Stomach (tissue), 9 donors: ENCODE results near the gene C20orf204. TPM values are rescaled to one million over a fixed set of nuclear protein-coding genes. Genes with fewer than 3 reads are reported as not detected.

Source experiments
- DNase-seq, 2 donors: peaks; one replicate each; pipeline versions ENCODE4 v3.0.0 to v3.0.0-alpha.2; 2013 to 2019
- H3K27ac ChIP-seq, 5 donors: fragments of 200-600 bp in 4 of 5; sonication (generic) in 4 of 5; one replicate each; pipeline ENCODE4 v1.5.1; 2013 to 2019; ENCODE audit warnings: mild to moderate bottlenecking in 1 of 5, moderate library complexity in 1 of 5
- H3K27me3 ChIP-seq, 3 donors: fragments of 200-600 bp; sonication (generic); one replicate each; pipeline ENCODE4 v1.5.1; 2017 to 2019; ENCODE audit warnings: mixed run types in 1 of 3
- H3K36me3 ChIP-seq, 4 donors: fragments of 200-600 bp; sonication (generic); 1 replicate in 3 of 4; 2 replicates in 1 of 4; pipeline ENCODE4 v1.5.1; 2016 to 2019
- H3K4me1 ChIP-seq, 4 donors: fragments of 200-600 bp; sonication (generic); one replicate each; pipeline ENCODE4 v1.5.1; 2016 to 2019
- H3K4me3 ChIP-seq, 4 donors: fragments of 200-600 bp; sonication (generic) in 3 of 4; one replicate each; pipeline ENCODE4 v1.5.1; 2016 to 2019; ENCODE audit warnings: mild to moderate bottlenecking in 1 of 4
- H3K9me3 ChIP-seq, 4 donors: fragments of 200-600 bp; sonication (generic); one replicate each; pipeline ENCODE4 v1.5.1; 2016 to 2019
- EP300 ChIP-seq: sonication (generic); formaldehyde crosslinking; IDR thresholded peaks from one replicate; pipeline ENCODE4 v1.6.1; 2017; ENCODE audit warnings: antibody characterized with exemption
- POLR2A ChIP-seq, 4 donors: fragments of 450-650 bp; IDR thresholded peaks; one replicate each; pipeline ENCODE4 v1.6.1; 2016; ENCODE audit warnings: antibody characterized with exemption in 4 of 4, control low read depth in 2 of 4, mild to moderate bottlenecking in 1 of 4, moderate library complexity in 1 of 4
- POLR2AphosphoS5 ChIP-seq, 3 donors: sonication (generic); formaldehyde crosslinking; IDR thresholded peaks; one replicate each; pipeline ENCODE4 v1.6.1; 2016; ENCODE audit warnings: antibody characterized with exemption in 3 of 3
- WGBS, 5 donors: extraction: QIAGEN DNeasy Blood & Tissue Kit in 3 of 5; methylation state at CpG; one replicate each; pipeline versions ENCODE4 v1.1.5 to v1.1.7; 2013 to 2018; 5-methylcytosine and 5-hydroxymethylcytosine counted together
- intact Hi-C: fragments of 100-400 bp; cut with DNase I; formaldehyde crosslinking; loops from one replicate; pipeline ENCODE4 v1.15.1; 2023; ENCODE audit warnings: low total_unique reads
- polyA plus RNA-seq, 3 donors: library from polyadenylated mRNA; stranded (reverse); fragments of 200-250 nt; gene quantifications; one replicate each; pipeline ENCODE4 v1.2.3, GENCODE V29; 2013
- total RNA-seq, 5 donors: library from RNA; depleted of rRNA; stranded (reverse); fragments of >200 nt; gene quantifications; one replicate each; pipeline versions ENCODE4 v1.1.0 to v1.2.3, GENCODE V29; 2014 to 2016
- TF ChIP-seq, protein P1 (sequence below), 7 experiments: fragments of 450-650 bp in 4 of 7; fragments of 200-600 bp in 3 of 7; sonication (generic) in 3 of 7; IDR thresholded peaks; one replicate each; pipeline ENCODE4 v1.5.1; 2016 to 2019; ENCODE audit warnings: antibody characterized with exemption in 7 of 7, control low read depth in 2 of 7, mild to moderate bottlenecking in 1 of 7
- donor health status: healthy with polysubstance abuse.
- donor health status: Bipolar disorder and iron deficiency.
- donor health status: healthy.

Gene C20orf204
- total and polyA plus RNA-seq, 8 donors: 0.62 to 3.4 (median 1.5) TPM; not detected in 4

DNA sequence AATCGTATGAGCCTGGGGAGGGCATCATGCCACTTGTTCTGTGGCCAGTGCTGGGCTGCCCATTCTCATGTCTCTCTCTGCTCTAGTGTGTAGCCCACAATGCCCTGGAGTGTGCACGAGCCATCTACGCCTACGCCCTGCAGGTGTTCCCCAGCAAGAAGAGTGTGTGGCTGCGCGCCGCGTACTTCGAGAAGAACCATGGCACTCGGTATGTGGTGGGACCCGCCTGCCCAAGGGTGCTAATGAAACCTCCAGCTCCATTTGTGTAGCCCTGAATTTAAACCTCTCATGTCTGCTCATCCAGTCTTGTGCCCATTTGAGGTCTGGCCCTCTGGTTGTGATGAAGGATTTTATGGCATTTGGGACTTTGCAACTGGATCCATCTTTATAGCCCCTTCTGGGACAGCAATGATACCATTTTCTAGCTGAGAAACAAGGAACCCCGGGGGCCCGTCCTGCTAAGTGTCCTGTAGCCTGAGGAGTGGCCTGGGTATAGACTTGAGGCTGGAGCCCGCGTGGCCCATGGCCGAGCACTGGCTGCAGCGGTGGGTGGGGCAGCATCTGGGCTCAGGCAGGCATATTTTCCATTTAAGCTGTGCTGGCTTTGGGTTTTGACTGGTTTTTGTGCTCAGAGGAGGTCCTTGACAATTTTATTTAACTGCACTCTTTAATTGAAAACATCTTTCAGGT is 13.2 kb upstream of the C20orf204 start:
- no peaks in the 10 kb centered on the region for H3K27me3 ChIP-seq
- H3K4me1 ChIP-seq: peaks cover 0 to 5% (median 0%) of the 10 kb centered on the region in 4 donors
- WGBS, 5 donors: 96 to 98% (median 97%) methylated on average over 17 of the region's 17 CpGs
- H3K4me3 ChIP-seq: no peak overlapping the region
- DNase-seq: no peak
- no peak overlapping the region for H3K27ac ChIP-seq
- peaks cover 95 to 100% (median 100%) of the 10 kb centered on the region in 4 donors for H3K36me3 ChIP-seq
- H3K9me3 ChIP-seq: no peaks in the 10 kb centered on the region
- intact Hi-C loops: no loop called here
- TF ChIP-seq, protein P1, sequence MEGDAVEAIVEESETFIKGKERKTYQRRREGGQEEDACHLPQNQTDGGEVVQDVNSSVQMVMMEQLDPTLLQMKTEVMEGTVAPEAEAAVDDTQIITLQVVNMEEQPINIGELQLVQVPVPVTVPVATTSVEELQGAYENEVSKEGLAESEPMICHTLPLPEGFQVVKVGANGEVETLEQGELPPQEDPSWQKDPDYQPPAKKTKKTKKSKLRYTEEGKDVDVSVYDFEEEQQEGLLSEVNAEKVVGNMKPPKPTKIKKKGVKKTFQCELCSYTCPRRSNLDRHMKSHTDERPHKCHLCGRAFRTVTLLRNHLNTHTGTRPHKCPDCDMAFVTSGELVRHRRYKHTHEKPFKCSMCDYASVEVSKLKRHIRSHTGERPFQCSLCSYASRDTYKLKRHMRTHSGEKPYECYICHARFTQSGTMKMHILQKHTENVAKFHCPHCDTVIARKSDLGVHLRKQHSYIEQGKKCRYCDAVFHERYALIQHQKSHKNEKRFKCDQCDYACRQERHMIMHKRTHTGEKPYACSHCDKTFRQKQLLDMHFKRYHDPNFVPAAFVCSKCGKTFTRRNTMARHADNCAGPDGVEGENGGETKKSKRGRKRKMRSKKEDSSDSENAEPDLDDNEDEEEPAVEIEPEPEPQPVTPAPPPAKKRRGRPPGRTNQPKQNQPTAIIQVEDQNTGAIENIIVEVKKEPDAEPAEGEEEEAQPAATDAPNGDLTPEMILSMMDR (IDR thresholded peaks at IDR 0.05): no peak
- TF ChIP-seq POLR2A (IDR thresholded peaks at IDR 0.05): no peak
- no peak for TF ChIP-seq EP300
- no peak for TF ChIP-seq POLR2AphosphoS5 (IDR thresholded peaks at IDR 0.05)

DNA sequence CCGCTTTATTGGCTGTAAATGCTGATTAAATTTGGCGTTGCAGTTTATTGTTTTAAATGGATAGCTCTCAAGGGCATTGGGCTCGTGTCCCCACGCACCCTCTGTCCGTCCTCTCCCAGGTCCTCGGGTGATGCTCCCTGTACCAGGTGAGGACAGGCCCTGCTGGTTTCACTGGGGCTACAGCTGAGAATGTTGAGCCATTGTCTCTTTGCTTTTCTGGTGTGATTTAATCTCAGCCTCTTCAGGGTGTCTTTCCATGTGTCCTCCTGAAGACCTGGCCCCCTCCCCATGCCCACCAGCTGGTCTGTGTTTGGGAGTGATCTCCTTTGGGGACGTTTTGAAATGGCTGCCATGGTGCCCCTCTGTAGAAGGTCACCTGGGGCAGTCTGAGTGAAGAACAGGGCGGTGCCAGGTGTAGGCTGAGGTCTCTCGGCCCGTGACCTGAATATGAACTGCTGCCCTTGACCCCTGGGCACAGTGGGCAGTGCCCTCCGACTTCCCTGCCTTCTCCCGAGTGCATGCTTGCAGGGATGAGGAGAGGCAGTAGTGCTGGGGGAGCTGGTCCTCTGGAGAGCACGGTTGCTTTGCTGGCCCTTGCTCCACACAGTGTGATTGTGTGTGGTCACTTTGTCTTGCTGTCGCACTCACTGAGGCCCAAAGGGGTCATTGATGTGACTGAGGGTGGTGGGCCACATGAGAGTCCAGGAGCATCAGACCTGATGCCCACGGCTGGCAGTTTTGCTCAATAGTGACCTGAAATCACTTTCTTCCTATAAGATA is 12.4 kb upstream of the C20orf204 start:
- Histone ChIP-seq H3K36me3 (peaks cover 95 to 100% (median 100%) of the 10 kb centered on the region in 4 donors), H3K4me1 (peaks cover 0 to 13% (median 0%) of the 10 kb centered on the region in 4 donors), H3K27me3 (no peaks in the 10 kb centered on the region), H3K4me3 (no peak overlapping the region), H3K27ac (no peak overlapping the region), H3K9me3 (no peaks in the 10 kb centered on the region)
- 78 to 94% (median 92%) methylated on average over 13 to 15 of the region's 15 CpGs for WGBS, 5 donors
- TF ChIP-seq, protein P1 (IDR thresholded peaks at IDR 0.05): no peak
- TF ChIP-seq POLR2A (IDR thresholded peaks at IDR 0.05): no peak
- no peak for TF ChIP-seq POLR2AphosphoS5 (IDR thresholded peaks at IDR 0.05)
- TF ChIP-seq EP300: no peak
- intact Hi-C loops: no loop called here
- no peak for DNase-seq

DNA sequence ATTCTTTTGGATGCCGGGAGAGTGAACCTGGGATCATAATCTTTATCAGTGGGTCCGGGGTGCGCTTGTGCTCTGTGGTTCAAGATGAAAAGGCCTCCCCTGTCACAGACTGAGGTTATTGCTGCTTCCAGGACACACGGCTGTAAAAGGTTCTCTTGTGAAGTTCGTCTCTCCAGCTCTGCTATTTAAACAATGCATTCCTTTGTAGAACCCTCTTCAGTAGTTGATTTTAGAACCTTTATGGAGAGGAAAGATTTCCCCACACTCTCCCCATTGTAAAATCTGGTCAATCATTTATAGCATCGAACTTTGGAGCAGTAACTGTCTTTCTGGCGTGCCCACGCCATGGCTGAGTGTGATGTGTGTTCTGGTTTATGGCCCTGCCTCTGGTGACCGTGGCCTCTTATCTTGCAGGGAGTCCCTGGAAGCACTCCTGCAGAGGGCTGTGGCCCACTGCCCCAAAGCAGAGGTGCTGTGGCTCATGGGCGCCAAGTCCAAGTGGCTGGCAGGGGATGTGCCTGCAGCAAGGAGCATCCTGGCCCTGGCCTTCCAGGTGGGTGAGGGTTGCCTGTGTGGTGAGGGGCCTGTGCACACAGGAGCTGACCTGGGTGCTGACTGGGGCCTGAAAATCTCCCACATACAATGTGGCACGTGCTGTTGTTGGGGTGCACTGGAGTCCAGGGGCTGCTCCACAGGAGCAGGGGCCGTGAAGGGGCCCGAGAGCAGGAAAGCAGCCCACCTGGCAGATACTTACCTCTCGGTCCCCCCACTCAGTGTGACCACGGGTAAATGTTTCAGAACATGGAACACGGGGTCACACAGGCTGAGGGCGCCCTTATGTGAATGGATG is 11.6 kb upstream of the C20orf204 start:
- DNase-seq: no peak
- Histone ChIP-seq H3K36me3 (peaks cover 95 to 100% (median 100%) of the 10 kb centered on the region in 4 donors), H3K4me1 (peaks cover 0 to 20% (median 0%) of the 10 kb centered on the region in 4 donors), H3K27ac (no peak overlapping the region), H3K27me3 (no peaks in the 10 kb centered on the region), H3K9me3 (no peaks in the 10 kb centered on the region), H3K4me3 (no peak overlapping the region)
- intact Hi-C loops: no loop called here
- 87 to 95% (median 93%) methylated on average over 15 to 17 of the region's 17 CpGs for WGBS, 5 donors
- TF ChIP-seq POLR2A (IDR thresholded peaks at IDR 0.05) (no peak), EP300 (no peak), POLR2AphosphoS5 (IDR thresholded peaks at IDR 0.05) (no peak)
- TF ChIP-seq, protein P1 (IDR thresholded peaks at IDR 0.05): no peak
